Measurements from ENCODE around the gene SYT11.

The SYT11 gene

DNA sequence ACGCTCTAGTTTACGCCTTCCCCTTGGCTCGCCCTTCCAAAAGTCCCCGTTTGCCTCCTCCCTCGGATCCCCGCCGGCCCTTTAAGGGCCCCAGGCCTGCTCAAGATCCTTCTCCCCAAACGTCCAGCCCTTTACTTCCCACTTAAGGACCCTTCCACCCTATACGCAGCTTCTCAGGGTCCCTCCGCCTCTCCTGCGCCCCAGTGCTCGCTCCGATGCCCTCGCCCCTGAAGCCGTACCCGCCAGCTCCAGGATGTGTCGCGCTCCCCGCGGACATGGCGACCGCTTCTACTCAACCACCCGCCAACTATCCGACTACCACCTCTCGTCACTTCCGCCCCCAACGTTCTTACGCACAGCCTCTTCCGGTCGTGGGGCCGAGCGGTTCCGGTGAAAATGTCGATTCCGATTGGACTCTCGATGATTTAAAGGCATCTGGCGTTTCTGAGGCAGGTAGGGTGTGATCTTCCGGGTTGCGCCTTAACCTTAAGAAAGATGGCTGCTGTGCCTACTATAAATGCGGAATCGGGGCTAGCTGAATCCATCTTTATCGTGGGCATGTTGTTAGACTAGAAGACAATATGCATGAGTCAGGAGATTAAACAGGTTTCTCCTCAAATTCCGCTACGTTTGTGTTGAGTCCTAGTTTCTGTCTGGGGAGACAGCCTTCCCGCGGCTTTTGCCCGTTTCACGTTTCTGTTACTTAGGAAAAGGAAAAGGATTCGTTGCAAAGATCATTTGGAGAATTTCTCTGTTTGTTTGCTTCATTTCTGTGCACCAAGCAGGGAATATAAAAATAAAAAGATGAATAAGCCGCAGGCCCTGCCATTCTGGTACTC is 74.9 kb downstream of the SYT11 start, which contains the start of gene KHDC4:
Gene KHDC4, minus strand, starts transcription at position 317 of the 839 bp plus-strand sequence. Its CDS starts 40 bp downstream, at position 277.
- no peak for TF ChIP-seq NFIC (IDR thresholded peaks at IDR 0.05)
- TF ChIP-seq TEAD4 (IDR thresholded peaks at IDR 0.05) = no peak; the same call in 1 of the 2 replicates
- TF ChIP-seq MAX (IDR thresholded peaks at IDR 0.05) = peak; percentile 85
- TF ChIP-seq ZBTB7A (IDR thresholded peaks at IDR 0.05; ENCODE audit: low read depth) = no peak
- TF ChIP-seq, protein P1, sequence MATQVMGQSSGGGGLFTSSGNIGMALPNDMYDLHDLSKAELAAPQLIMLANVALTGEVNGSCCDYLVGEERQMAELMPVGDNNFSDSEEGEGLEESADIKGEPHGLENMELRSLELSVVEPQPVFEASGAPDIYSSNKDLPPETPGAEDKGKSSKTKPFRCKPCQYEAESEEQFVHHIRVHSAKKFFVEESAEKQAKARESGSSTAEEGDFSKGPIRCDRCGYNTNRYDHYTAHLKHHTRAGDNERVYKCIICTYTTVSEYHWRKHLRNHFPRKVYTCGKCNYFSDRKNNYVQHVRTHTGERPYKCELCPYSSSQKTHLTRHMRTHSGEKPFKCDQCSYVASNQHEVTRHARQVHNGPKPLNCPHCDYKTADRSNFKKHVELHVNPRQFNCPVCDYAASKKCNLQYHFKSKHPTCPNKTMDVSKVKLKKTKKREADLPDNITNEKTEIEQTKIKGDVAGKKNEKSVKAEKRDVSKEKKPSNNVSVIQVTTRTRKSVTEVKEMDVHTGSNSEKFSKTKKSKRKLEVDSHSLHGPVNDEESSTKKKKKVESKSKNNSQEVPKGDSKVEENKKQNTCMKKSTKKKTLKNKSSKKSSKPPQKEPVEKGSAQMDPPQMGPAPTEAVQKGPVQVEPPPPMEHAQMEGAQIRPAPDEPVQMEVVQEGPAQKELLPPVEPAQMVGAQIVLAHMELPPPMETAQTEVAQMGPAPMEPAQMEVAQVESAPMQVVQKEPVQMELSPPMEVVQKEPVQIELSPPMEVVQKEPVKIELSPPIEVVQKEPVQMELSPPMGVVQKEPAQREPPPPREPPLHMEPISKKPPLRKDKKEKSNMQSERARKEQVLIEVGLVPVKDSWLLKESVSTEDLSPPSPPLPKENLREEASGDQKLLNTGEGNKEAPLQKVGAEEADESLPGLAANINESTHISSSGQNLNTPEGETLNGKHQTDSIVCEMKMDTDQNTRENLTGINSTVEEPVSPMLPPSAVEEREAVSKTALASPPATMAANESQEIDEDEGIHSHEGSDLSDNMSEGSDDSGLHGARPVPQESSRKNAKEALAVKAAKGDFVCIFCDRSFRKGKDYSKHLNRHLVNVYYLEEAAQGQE (IDR thresholded peaks at IDR 0.05; ENCODE audit: low read depth) = no peak
- TF ChIP-seq YY1 (IDR thresholded peaks at IDR 0.05; ENCODE audit: low read depth) = peak; percentile 99
- 0 out of 2 replicates have a peak, but pooled peaks have one; percentile 15 for TF ChIP-seq USF1 (IDR thresholded peaks at IDR 0.05)
- TF ChIP-seq RAD21 (IDR thresholded peaks at IDR 0.05; ENCODE audit: low read depth) = no peak
- TF ChIP-seq EGR1 (IDR thresholded peaks at IDR 0.05) = peak; percentile 87
- no peak for TF ChIP-seq EP300 (IDR thresholded peaks at IDR 0.05; ENCODE audit: borderline replicate concordance)
- TF ChIP-seq FOXM1 (IDR thresholded peaks at IDR 0.05; ENCODE audit: borderline replicate concordance, low read depth) = no peak
- TF ChIP-seq CREB1 (IDR thresholded peaks at IDR 0.05; ENCODE audit: low read depth) = peak; percentile 85
- TF ChIP-seq CEBPB (IDR thresholded peaks at IDR 0.05) = peak; percentile 9; the same call in 1 of the 2 replicates
- TF ChIP-seq TAF1 (IDR thresholded peaks at IDR 0.05; ENCODE audit: low read depth) = peak; percentile 95
- peak; percentile 45 for TF ChIP-seq TCF12 (IDR thresholded peaks at IDR 0.05; ENCODE audit: low read depth)
